ENCODE measurements around the gene NAGPA.

GRCh38 chr16:5062790-5063765, 29.3 kb upstream of the NAGPA start:
- TF ChIP-seq USF1 (IDR thresholded peaks at IDR 0.05) (no peak), EP300 (IDR thresholded peaks at IDR 0.05; ENCODE audit: borderline replicate concordance) (no peak), TAF1 (IDR thresholded peaks at IDR 0.05; ENCODE audit: low read depth) (no peak), MAX (IDR thresholded peaks at IDR 0.05) (no peak), TCF12 (IDR thresholded peaks at IDR 0.05; ENCODE audit: low read depth) (no peak), REST (IDR thresholded peaks at IDR 0.05; ENCODE audit: low read depth) (no peak), YY1 (IDR thresholded peaks at IDR 0.05; ENCODE audit: low read depth) (no peak), CEBPB (IDR thresholded peaks at IDR 0.05) (no peak), CREB1 (IDR thresholded peaks at IDR 0.05; ENCODE audit: low read depth) (no peak), EGR1 (IDR thresholded peaks at IDR 0.05) (no peak), FOXM1 (IDR thresholded peaks at IDR 0.05; ENCODE audit: borderline replicate concordance, low read depth) (no peak)

Data from Ishikawa (cell line).